IPS DF 6.9 (cell line): ENCODE data around the gene UGT1A10.

ENCODE experiments used
- DNase-seq: peaks from one replicate; pipeline ENCODE4 v3.0.0-alpha.2; 2013; ENCODE audit warnings: low read depth, low spot score
- H3K27ac ChIP-seq: one replicate; pipeline ENCODE4 v1.5.1; 2013; ENCODE audit warnings: low read length, control low read depth
- H3K27me3 ChIP-seq: 2 replicates; pipeline ENCODE4 v1.6.1; 2013; ENCODE audit warnings: mild to moderate bottlenecking, low read length; ENCODE audit not compliant: control insufficient read depth, insufficient read depth
- H3K36me3 ChIP-seq: 2 replicates; pipeline ENCODE4 v1.6.1; 2013; ENCODE audit warnings: low read length; ENCODE audit not compliant: control insufficient read depth, insufficient read depth
- H3K4me1 ChIP-seq: 2 replicates; pipeline ENCODE4 v1.6.1; 2013; ENCODE audit warnings: low read length; ENCODE audit not compliant: control insufficient read depth, insufficient read depth
- H3K4me3 ChIP-seq: 2 replicates; pipeline ENCODE4 v1.5.1; 2013; ENCODE audit warnings: mild to moderate bottlenecking, low read length
- H3K9me3 ChIP-seq: 2 replicates; pipeline ENCODE4 v1.6.1; 2013; ENCODE audit warnings: low read length, inconsistent platforms; ENCODE audit not compliant: control insufficient read depth, insufficient read depth
- whole genome bisulfite sequencing: extraction: QIAGEN DNeasy Blood & Tissue Kit; methylation state at CpG from one replicate; pipeline ENCODE4 v1.1.7; 2013; ENCODE audit warnings: mixed read lengths, missing lambda C conversion rate; ENCODE audit not compliant: insufficient read length, insufficient coverage; 5-methylcytosine and 5-hydroxymethylcytosine counted together

UGT1A10 gene

DNA sequence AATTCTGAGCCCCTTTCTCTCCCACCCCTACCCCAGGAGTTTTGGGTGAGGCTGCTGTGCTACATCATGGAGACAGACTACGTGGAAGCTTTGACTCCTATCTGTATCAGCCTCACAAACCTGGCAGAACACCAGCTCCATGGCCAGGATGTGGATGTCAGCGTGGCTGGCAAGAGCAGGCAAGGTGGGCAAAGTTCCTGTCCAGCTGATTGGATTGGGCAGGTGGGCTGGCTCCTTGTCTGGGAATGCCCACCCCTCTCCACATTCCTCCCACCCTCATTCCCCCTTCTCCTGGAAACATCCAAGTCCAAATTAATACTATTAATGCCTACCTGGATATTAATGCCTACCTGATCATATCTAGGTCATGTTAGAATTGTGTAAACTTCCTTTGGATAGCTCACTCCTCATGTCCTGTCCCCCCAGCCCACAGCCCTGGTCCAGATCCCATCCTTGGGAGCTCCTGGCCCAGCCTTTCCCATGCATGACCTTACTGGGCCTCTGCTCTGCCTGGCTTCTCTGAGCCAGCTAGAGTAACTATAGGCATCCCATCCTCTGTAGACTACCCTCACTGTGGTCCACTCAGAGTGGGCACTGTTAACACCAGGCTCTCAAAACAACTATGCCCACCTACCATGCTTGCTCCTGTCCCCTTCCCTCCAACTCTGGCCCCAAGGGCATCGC, 166.0 kb downstream of the UGT1A10 start:
- no peak overlapping the region for H3K27ac ChIP-seq
- WGBS = no CpG with 5 or more reads among the region's 3 CpGs
- H3K9me3 ChIP-seq = no peaks in the 10 kb centered on the region
- DNase-seq = no peak
- H3K27me3 ChIP-seq = no peaks in the 10 kb centered on the region
- no peak overlapping the region for H3K4me3 ChIP-seq
- no peaks in the 10 kb centered on the region for H3K36me3 ChIP-seq
- H3K4me1 ChIP-seq = no peaks in the 10 kb centered on the region

DNA sequence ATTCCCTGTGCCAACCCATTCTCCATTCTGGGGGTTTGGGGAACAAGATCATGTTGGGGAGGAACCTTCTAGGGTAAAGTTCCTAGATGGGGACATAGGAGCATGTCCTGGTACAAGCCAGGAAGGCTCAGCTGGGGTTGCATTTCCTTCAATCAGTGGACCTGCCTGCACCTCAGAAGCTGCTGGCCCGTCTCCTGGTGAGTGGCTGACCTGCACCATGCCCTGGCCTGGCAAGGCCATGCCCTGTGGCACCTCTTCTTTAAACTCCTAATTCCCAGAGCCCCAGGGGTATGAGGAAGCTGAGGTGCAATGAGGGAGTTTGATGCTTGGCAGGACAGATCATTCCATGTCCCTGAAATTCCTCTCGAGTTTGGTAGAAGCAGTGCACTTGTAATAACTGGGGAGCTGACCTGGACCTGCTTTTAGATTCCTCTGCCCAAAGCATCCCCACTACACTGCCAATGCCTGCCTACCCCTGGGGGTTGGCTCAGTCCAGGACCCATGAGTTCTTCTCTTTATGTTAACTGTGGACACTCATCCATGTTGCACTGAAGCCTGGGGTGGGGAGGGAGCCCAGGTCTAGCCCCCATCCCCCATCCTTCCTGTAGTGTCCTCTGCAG, 167.2 kb downstream of the UGT1A10 start:
- Histone ChIP-seq H3K27ac (no peak overlapping the region), H3K4me1 (no peaks in the 10 kb centered on the region), H3K27me3 (no peaks in the 10 kb centered on the region), H3K9me3 (no peaks in the 10 kb centered on the region), H3K4me3 (no peak overlapping the region), H3K36me3 (no peaks in the 10 kb centered on the region)
- DNase-seq = no peak
- WGBS = no CpG with 5 or more reads among the region's 2 CpGs

DNA sequence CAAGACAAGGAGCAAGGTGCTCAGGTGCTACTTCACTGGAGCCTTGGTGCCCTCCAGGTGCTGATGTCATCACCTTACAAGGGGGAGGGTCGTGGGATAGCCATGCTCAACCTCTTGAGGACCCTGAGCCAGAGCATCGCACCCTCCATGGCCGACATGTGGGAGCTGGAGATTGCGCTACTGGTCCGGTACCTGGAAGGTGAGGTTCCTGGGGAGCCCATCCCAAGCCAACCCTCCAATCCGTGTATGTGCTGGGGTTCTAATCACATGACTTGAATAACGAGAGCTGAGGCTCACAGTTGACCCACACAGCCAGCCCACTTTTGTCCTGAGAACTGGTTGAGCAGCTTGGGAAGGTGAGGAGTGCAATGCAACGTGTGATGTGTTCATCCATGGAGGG, 167.7 kb downstream of the UGT1A10 start:
- H3K27me3 ChIP-seq = no peaks in the 10 kb centered on the region
- H3K4me3 ChIP-seq = no peak overlapping the region
- no peaks in the 10 kb centered on the region for H3K4me1 ChIP-seq
- no CpG with 5 or more reads among the region's 8 CpGs for WGBS
- H3K9me3 ChIP-seq = no peaks in the 10 kb centered on the region
- H3K27ac ChIP-seq = no peak overlapping the region
- H3K36me3 ChIP-seq = no peaks in the 10 kb centered on the region
- DNase-seq = no peak

DNA sequence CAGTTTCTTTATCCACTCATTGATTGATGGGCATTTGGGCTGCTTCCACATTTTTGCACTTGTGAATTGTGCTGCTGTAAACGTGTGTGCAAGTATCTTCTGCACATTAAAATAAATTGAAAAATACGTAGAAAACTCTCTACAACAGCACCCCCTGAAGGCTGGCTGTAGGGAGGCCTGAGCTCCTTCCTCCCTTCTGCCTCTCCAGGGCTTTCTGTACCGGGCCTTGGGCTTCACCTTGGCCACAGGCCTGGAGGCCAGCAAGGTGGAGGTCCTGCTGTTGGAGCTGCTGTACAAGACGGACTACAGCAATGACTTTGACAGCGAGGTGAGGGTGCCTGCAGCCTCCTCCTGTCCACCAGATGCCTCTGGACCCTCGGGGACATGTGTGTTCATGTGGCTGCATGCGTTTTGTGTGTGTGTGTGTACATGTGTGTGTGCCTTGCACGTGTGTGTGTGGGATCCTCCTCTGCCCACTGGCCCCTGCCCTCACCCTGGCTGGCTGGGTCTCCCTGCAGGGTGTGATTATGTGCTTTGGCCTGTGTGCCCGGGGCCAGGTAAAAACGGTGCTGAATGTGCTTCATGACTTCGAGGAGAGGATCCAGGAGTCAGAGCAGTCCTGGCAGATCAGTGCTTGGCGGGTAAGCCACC, 171.1 kb downstream of the UGT1A10 start:
- Histone ChIP-seq H3K36me3 (no peaks in the 10 kb centered on the region), H3K4me1 (no peaks in the 10 kb centered on the region), H3K27ac (no peak overlapping the region), H3K4me3 (no peak overlapping the region), H3K9me3 (no peaks in the 10 kb centered on the region), H3K27me3 (no peaks in the 10 kb centered on the region)
- DNase-seq = no peak
- no CpG with 5 or more reads among the region's 12 CpGs for whole genome bisulfite sequencing

DNA sequence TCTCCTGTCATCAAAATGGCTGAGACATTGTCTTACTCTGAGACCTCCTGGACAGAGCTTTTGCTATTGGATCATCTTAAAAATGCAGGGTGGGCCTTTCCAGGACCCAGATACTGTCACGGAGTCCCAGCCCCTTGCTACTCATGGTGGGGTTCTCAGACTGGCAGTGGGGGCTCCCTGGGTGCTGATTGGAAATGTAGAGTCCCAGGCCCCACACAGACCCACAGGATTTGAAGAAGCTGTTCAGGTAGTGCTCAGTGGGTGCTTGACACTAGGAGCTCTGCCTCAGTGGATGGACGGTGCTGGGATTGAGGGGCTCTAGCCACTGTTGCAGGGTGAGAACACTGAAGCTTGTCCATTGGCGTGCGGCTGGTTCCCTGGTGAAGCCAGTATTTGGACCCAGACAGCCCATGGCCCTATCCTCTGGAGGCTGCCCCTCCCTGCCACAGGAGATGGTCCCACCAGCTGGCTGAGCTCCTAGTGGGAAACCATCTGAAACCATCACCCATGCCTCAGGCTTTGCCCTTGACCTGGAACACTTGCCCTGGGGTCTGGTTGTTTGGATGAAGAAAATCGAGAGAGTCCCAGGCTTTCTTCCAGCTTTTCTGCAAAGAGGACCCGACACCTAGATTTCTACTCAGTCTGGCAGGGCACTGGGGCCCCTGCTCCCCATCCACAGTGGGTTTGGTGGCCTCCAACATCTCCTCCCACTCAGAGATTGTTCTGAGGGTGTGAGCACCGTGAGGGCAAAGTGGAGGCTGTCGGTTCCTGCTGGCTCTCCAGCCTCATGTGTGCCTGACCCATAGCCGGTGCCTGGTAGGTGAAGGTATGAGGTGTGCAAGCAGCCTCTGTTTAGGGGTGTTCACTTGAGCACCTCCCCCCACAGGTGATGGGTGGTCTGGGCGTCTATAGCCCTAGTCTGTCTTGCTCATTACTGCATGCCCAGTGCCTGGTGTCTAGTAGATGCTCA, 172.0 kb downstream of the UGT1A10 start:
- Histone ChIP-seq H3K9me3 (no peaks in the 10 kb centered on the region), H3K36me3 (no peaks in the 10 kb centered on the region), H3K27ac (no peak overlapping the region), H3K4me3 (no peak overlapping the region), H3K4me1 (no peaks in the 10 kb centered on the region), H3K27me3 (no peaks in the 10 kb centered on the region)
- no CpG with 5 or more reads among the region's 10 CpGs for WGBS
- no peak for DNase-seq

DNA sequence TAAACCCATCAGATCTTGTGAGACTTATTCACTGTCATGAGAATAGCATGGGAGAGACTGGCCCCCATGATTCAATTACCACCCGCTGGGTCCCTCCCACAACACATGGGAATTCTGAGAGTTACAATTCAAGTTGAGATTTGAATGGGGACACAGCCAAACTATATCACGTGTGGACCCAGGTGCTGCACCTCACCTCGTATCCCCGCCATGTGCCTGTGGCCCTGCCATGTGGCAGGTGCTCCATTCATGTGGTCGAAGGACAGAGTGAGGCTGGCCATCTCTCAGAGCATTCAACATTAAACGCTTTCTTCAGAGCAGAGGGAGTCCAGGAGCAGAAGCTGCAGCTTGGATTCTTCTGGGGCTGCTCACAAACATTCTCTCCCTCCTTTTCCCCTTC, 174.1 kb downstream of the UGT1A10 start:
- WGBS = no CpG with 5 or more reads among the region's 6 CpGs
- H3K4me1 ChIP-seq = no peaks in the 10 kb centered on the region

DNA sequence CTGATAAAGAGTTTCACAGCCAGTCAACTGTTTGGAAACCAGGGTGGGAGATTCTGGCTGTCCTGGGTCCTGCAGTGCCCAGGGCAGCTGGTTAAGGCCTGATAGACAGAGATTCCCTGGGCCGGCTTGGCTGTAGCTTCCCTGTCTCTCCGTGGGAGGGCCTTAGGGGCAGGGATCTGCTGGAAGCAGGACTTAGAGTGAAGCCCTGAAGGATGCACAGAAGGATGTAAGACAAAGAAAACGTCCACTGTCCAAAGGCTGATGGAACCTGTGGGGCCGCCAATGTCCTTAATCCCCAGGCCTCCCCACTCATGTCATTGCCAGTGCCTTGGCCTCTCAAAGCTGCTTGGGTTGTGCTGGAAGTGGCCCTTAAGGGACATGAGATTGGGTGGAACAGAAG, 174.8 kb downstream of the UGT1A10 start:
- Histone ChIP-seq H3K27ac (no peak overlapping the region), H3K4me1 (no peaks in the 10 kb centered on the region), H3K4me3 (no peak overlapping the region), H3K9me3 (no peaks in the 10 kb centered on the region), H3K27me3 (no peaks in the 10 kb centered on the region), H3K36me3 (no peaks in the 10 kb centered on the region)
- DNase-seq = no peak
- no CpG with 5 or more reads among the region's 4 CpGs for WGBS

More for the DNA sequence above, 174.1 kb downstream of the UGT1A10 start:
- no peaks in the 10 kb centered on the region for H3K27me3 ChIP-seq
- no peak for DNase-seq
- no peaks in the 10 kb centered on the region for H3K9me3 ChIP-seq
- no peak overlapping the region for H3K4me3 ChIP-seq
- no peaks in the 10 kb centered on the region for H3K36me3 ChIP-seq
- H3K27ac ChIP-seq = no peak overlapping the region

DNA sequence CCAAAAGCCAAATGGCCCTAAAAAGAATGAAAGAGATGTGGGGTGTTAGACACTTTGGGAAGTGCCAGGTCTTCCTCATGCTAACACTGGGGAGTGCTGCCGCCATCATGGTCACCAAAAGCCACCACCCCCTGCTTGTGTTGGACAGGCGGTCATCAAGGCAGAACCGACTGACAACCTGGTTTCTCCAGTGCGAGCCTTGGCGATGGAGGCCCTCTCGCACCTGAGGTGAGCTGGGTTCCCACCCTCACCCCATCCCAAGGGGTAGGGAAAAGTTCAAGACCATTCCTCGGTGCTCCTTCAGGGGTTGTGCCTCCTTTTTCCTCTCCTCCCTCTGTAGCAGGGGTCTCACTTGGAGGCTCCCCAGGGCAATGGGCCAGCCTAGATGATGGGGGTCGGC, 175.5 kb downstream of the UGT1A10 start:
- Histone ChIP-seq H3K27me3 (no peaks in the 10 kb centered on the region), H3K4me1 (no peaks in the 10 kb centered on the region), H3K9me3 (no peaks in the 10 kb centered on the region), H3K27ac (no peak overlapping the region), H3K36me3 (no peaks in the 10 kb centered on the region), H3K4me3 (no peak overlapping the region)
- DNase-seq = no peak
- no CpG with 5 or more reads among the region's 8 CpGs for WGBS

DNA sequence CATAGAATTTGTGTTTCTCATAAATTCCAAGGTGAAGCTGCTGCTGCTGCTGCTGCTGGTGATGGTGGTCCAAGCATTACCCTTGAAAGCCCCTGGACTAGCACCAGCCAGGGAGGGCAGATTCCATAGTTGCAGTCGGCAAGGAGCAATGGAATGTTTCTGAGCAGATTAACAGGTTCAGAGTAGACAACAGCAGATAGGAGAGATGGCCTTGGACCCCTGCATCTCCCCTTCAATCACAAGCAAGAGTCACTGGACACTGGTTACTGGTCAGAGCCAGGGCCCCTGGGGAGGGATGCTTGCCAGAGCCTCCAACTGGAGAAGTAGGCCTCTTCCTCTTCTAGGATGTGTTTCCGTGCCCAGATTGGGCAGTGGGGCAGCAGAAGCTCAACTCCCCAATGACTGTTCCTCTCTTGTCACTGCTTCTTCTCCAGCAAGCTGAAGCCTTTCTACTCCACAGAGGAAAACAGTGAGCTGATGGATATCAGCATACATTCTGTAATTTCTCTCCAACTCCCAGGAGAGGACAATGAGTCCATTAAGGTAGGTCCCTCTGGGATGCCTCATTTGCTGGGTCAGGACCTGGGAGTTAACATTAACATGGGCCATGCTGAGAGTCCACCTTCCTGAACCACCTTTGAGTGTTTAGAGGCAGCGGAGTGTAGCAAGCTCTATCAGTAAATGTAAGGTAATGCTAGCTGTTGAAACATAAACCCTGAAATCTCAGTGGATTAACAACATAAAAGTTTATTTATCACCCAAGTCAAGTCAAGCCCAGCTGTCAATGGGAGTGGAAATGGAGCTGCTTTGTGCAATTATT, 177.2 kb downstream of the UGT1A10 start:
- H3K36me3 ChIP-seq = no peaks in the 10 kb centered on the region
- H3K27me3 ChIP-seq = no peaks in the 10 kb centered on the region
- H3K9me3 ChIP-seq = no peaks in the 10 kb centered on the region
- WGBS = no CpG with 5 or more reads among the region's 3 CpGs
- DNase-seq = no peak
- no peak overlapping the region for H3K4me3 ChIP-seq
- no peaks in the 10 kb centered on the region for H3K4me1 ChIP-seq
- no peak overlapping the region for H3K27ac ChIP-seq
